Measurements from ENCODE around the gene SLC35B1. TPM values are rescaled to one million over a fixed set of nuclear protein-coding genes. Genes with fewer than 3 reads are reported as not detected.

The SLC35B1 gene
- polyA plus RNA-seq, 1 of the 3 experiments (the other 2 are of a cell fraction): 89.8 TPM

- no peak overlapping the region for H3K4me2 ChIP-seq
- POLR2A ChIA-PET: no interaction called here
- no peaks in the 10 kb centered on the region for H3K9me3 ChIP-seq
- no peak overlapping the region for H3K27ac ChIP-seq (ENCODE audit: low read depth in 2 of 2, low read length in 1 of 2)
- no peak overlapping the region for H3K4me3 ChIP-seq (ENCODE audit: low read depth in 2 of 2, low read length in 1 of 2)
- TF ChIP-seq RFX5 (IDR thresholded peaks at IDR 0.05; ENCODE audit: low read length) (no peak), FOXM1 (IDR thresholded peaks at IDR 0.05; ENCODE audit: low read depth) (no peak)
- H3K9ac ChIP-seq: no peak overlapping the region
- H3K27me3 ChIP-seq (ENCODE audit: insufficient read depth): no peaks in the 10 kb centered on the region
- no peak for DNase-seq
- no peaks in the 10 kb centered on the region for H3F3A ChIP-seq (replicated peaks; ENCODE audit: insufficient read depth)
- no peak overlapping the region for H2AFZ ChIP-seq (ENCODE audit: low read depth)
- no peaks in the 10 kb centered on the region for H4K20me1 ChIP-seq (ENCODE audit: insufficient read depth)
- peaks cover 5 to 10% of the 10 kb centered on the region in 2 experiments; a peak in 2 of 4 replicates for H3K4me1 ChIP-seq (ENCODE audit: control insufficient read depth in 1 of 2, insufficient read depth in 2 of 2, low read depth in 1 of 2, low read length in 1 of 2)
- H3K9me2 ChIP-seq: no peaks in the 10 kb centered on the region
- CTCF ChIA-PET: interaction anchor here (1.5 to 2.0 kb wide), 2 partner anchors 46 to 256 kb away, joined by 3 to 5 read pairs; no protein-coding TSS in a partner anchor
- no peaks in the 10 kb centered on the region for H3K79me2 ChIP-seq (ENCODE audit: insufficient read depth)
- WGBS (ENCODE audit: low lambda C conversion rate): 53% methylated on average over 3 of the region's 3 CpGs
- H3K36me3 ChIP-seq (replicated peaks in 1 of 2; ENCODE audit: control insufficient read depth in 1 of 2, insufficient read depth in 2 of 2, low read length in 1 of 2): no peaks in the 10 kb centered on the region
These were observed 33.9 kb upstream of the SLC35B1 start for GRCh38 chr17:49741692-49742076.

GRCh38 chr17:49741009-49741691, 33.4 kb upstream of the SLC35B1 start:
- ChIA-PET CTCF (interaction anchor here (1.0 to 2.0 kb wide), 3 partner anchors 45 to 257 kb away, joined by 3 to 5 read pairs (median 3); no protein-coding TSS in a partner anchor), POLR2A (no interaction called here)
- Histone ChIP-seq H3K9me3 (no peaks in the 10 kb centered on the region), H3K9ac (no peak overlapping the region), H2AFZ (ENCODE audit: low read depth) (no peak overlapping the region), H4K20me1 (ENCODE audit: insufficient read depth) (no peaks in the 10 kb centered on the region), H3K4me2 (0 out of 2 replicates have a peak overlapping the region, but pooled peaks have one; percentile 1), H3K36me3 (replicated peaks in 1 of 2; ENCODE audit: control insufficient read depth in 1 of 2, insufficient read depth in 2 of 2, low read length in 1 of 2) (no peaks in the 10 kb centered on the region), H3F3A (replicated peaks; ENCODE audit: insufficient read depth) (no peaks in the 10 kb centered on the region), H3K4me1 (ENCODE audit: control insufficient read depth in 1 of 2, insufficient read depth in 2 of 2, low read depth in 1 of 2, low read length in 1 of 2) (peaks cover 5 to 10% of the 10 kb centered on the region in 2 experiments; a peak in 2 of 4 replicates), H3K4me3 (ENCODE audit: low read depth in 2 of 2, low read length in 1 of 2) (no peak overlapping the region), H3K79me2 (ENCODE audit: insufficient read depth) (no peaks in the 10 kb centered on the region), H3K27ac (ENCODE audit: low read depth in 2 of 2, low read length in 1 of 2) (no peak overlapping the region), H3K9me2 (no peaks in the 10 kb centered on the region), H3K27me3 (ENCODE audit: insufficient read depth) (no peaks in the 10 kb centered on the region)
- TF ChIP-seq FOSL2 (IDR thresholded peaks at IDR 0.05; ENCODE audit: borderline replicate concordance, low read depth) (peak; percentile 19; the same call in 1 of the 2 replicates), POLR2AphosphoS5 (IDR thresholded peaks at IDR 0.05; ENCODE audit: low read depth, low read length) (no peak)
- no peak for DNase-seq
- 58% methylated on average over 5 of the region's 5 CpGs for WGBS (ENCODE audit: low lambda C conversion rate)

DNA sequence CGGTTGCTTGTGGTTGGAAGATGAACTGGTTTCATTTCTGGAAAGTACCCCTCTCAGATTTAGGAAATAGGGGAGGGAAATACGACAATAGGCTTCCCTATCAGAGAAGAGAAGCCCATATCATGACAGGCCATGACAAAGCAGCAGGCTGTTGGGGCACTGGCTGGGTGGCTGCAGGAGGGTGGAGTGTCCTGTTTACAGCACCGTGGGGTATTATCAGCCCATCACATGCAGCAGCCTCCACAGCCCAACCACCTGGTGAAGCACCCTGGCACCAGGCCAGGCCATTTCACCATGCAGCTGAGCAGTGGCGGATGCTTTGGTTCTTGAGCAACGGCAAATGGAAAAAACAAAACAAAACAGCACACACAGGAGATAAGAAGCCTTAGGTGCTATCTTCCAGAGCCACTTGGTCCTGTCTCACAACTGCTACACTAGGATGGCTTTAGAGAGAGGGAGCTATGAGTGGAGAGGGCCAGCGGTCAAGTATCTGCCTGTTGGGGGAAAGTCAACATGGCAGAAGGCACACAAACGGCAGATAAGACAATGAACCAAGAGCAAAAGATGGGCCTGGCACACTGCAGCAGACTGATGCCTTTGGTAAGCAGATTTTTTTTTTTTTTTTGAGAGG, 32.0 kb upstream of the SLC35B1 start:
- H3K27ac ChIP-seq (ENCODE audit: low read depth in 2 of 2, low read length in 1 of 2): peak overlapping the region in 1 of 2 experiments; percentile 39; a peak in 1 of 4 replicates
- no peak for TF ChIP-seq MEF2A (IDR thresholded peaks at IDR 0.05; ENCODE audit: borderline replicate concordance, low read depth)
- TF ChIP-seq FOXJ3 (CRISPR knock-in tag; IDR thresholded peaks at IDR 0.05): 0 out of 2 replicates have a peak, but pooled peaks have one; percentile 74
- peak; percentile 86 for TF ChIP-seq GATA2 (CRISPR knock-in tag; IDR thresholded peaks at IDR 0.05)
- TF ChIP-seq CHD2 (IDR thresholded peaks at IDR 0.05; ENCODE audit: low read length, partially characterized antibody): peak; percentile 17
- TF ChIP-seq, protein P1, sequence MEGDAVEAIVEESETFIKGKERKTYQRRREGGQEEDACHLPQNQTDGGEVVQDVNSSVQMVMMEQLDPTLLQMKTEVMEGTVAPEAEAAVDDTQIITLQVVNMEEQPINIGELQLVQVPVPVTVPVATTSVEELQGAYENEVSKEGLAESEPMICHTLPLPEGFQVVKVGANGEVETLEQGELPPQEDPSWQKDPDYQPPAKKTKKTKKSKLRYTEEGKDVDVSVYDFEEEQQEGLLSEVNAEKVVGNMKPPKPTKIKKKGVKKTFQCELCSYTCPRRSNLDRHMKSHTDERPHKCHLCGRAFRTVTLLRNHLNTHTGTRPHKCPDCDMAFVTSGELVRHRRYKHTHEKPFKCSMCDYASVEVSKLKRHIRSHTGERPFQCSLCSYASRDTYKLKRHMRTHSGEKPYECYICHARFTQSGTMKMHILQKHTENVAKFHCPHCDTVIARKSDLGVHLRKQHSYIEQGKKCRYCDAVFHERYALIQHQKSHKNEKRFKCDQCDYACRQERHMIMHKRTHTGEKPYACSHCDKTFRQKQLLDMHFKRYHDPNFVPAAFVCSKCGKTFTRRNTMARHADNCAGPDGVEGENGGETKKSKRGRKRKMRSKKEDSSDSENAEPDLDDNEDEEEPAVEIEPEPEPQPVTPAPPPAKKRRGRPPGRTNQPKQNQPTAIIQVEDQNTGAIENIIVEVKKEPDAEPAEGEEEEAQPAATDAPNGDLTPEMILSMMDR (IDR thresholded peaks at IDR 0.05): no peak
- TF ChIP-seq MXI1 (IDR thresholded peaks at IDR 0.05; ENCODE audit: low read depth, low read length): peak; percentile 38; the same call in 1 of the 2 replicates
- no peak overlapping the region for H3K9ac ChIP-seq
- POLR2A ChIA-PET: interaction anchor here (1.0 kb wide), 1 partner anchor 24 kb away, joined by 3 read pairs; no protein-coding TSS in a partner anchor
- peak; percentile 67 for DNase-seq
- no peaks in the 10 kb centered on the region for H3K79me2 ChIP-seq (ENCODE audit: insufficient read depth)
- no peaks in the 10 kb centered on the region for H3F3A ChIP-seq (replicated peaks; ENCODE audit: insufficient read depth)
- no peaks in the 10 kb centered on the region for H3K9me2 ChIP-seq
- H3K27me3 ChIP-seq (ENCODE audit: insufficient read depth): no peaks in the 10 kb centered on the region
- H3K4me2 ChIP-seq: no peak overlapping the region
- H3K36me3 ChIP-seq (replicated peaks in 1 of 2; ENCODE audit: control insufficient read depth in 1 of 2, insufficient read depth in 2 of 2, low read length in 1 of 2): no peaks in the 10 kb centered on the region
- no peak overlapping the region for H2AFZ ChIP-seq (ENCODE audit: low read depth)
- CTCF ChIA-PET: interaction anchor here (1.1 to 2.0 kb wide), 4 partner anchors 8 to 258 kb away, joined by 3 to 5 read pairs (median 3); partner anchors contain the start of gene SLC35B1
- no peak overlapping the region for H3K4me3 ChIP-seq (ENCODE audit: low read depth in 2 of 2, low read length in 1 of 2)
- 70% methylated on average over 7 of the region's 7 CpGs for WGBS (ENCODE audit: low lambda C conversion rate)
- no peaks in the 10 kb centered on the region for H3K9me3 ChIP-seq
- no peaks in the 10 kb centered on the region for H4K20me1 ChIP-seq (ENCODE audit: insufficient read depth)
- H3K4me1 ChIP-seq (ENCODE audit: control insufficient read depth in 1 of 2, insufficient read depth in 2 of 2, low read depth in 1 of 2, low read length in 1 of 2): peaks cover 5 to 10% of the 10 kb centered on the region in 2 experiments; a peak in 2 of 4 replicates
